NAMALWA (cell line): ENCODE measurements around the gene PEX6.

Experiments
- DNase-seq: peaks from one replicate; pipeline ENCODE4 v3.0.0-alpha.2; 2015; ENCODE audit warnings: low spot score

PEX6 gene, protein sequence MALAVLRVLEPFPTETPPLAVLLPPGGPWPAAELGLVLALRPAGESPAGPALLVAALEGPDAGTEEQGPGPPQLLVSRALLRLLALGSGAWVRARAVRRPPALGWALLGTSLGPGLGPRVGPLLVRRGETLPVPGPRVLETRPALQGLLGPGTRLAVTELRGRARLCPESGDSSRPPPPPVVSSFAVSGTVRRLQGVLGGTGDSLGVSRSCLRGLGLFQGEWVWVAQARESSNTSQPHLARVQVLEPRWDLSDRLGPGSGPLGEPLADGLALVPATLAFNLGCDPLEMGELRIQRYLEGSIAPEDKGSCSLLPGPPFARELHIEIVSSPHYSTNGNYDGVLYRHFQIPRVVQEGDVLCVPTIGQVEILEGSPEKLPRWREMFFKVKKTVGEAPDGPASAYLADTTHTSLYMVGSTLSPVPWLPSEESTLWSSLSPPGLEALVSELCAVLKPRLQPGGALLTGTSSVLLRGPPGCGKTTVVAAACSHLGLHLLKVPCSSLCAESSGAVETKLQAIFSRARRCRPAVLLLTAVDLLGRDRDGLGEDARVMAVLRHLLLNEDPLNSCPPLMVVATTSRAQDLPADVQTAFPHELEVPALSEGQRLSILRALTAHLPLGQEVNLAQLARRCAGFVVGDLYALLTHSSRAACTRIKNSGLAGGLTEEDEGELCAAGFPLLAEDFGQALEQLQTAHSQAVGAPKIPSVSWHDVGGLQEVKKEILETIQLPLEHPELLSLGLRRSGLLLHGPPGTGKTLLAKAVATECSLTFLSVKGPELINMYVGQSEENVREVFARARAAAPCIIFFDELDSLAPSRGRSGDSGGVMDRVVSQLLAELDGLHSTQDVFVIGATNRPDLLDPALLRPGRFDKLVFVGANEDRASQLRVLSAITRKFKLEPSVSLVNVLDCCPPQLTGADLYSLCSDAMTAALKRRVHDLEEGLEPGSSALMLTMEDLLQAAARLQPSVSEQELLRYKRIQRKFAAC

GRCh38 chr6:42978839-42979522 lies at the start of gene PEX6:
Gene PEX6 (minus strand): TSS chr6:42979181. CDS start chr6:42979150, 31 bp downstream.
- DNase-seq = peak; percentile 97

GRCh38 chr6:43026365-43026764 lies 47.4 kb upstream of the PEX6 start:
- DNase-seq = no peak

- DNase-seq = no peak
Observed at GRCh38 chr6:43024436-43024835, 45.5 kb upstream of the PEX6 start.

GRCh38 chr6:43021270-43022047 lies 42.5 kb upstream of the PEX6 start, which contains the start of gene RRP36:
Gene RRP36 (plus strand): TSS chr6:43021623. CDS start chr6:43021655, 32 bp downstream.
- DNase-seq = peak; percentile 68

DNA sequence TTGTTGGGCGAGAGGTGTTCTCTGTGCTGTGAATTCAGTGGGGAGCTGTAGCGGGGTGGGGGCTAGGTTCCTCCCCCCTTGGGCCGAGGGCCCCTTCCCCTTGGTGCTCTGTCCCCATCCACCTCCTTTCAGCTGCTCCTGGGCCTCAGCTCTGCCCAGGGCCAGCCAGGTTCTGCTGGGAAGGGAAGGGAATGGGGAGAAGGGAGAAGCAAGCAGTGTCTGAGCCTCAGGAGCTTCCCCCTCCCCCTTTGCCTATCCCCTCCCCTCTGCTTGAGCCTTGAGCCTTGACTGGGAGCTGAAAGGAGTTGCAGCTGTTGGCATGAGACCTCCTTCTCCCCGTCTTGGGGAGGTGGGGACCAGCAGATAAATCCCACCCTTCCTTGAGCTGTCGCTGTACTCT lies 41.9 kb upstream of the PEX6 start:
- DNase-seq = no peak

- DNase-seq = no peak
Observed at GRCh38 chr6:43020052-43020705, 41.2 kb upstream of the PEX6 start.

DNA sequence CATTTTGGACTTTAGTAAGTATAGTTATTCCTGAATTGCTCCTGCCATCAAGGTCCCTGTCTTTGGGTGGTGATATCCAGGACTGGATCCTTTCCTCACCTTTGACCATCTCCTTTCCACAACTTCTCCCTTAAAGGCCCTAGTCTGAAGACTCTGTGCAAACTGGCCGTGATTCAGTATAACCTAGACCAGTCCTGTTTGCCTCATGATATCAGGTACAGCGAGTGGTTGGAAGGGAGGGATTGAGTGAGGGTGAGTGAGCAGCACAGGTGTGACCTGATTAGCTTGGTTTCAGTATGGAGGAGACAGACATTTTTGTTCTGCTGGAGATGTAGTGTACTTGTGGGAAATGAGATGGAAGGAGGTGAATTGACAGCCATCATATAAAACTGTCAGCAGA lies 40.2 kb upstream of the PEX6 start:
- DNase-seq = no peak

GRCh38 chr6:43016943-43017334 lies 38.0 kb upstream of the PEX6 start:
- no peak for DNase-seq

DNA sequence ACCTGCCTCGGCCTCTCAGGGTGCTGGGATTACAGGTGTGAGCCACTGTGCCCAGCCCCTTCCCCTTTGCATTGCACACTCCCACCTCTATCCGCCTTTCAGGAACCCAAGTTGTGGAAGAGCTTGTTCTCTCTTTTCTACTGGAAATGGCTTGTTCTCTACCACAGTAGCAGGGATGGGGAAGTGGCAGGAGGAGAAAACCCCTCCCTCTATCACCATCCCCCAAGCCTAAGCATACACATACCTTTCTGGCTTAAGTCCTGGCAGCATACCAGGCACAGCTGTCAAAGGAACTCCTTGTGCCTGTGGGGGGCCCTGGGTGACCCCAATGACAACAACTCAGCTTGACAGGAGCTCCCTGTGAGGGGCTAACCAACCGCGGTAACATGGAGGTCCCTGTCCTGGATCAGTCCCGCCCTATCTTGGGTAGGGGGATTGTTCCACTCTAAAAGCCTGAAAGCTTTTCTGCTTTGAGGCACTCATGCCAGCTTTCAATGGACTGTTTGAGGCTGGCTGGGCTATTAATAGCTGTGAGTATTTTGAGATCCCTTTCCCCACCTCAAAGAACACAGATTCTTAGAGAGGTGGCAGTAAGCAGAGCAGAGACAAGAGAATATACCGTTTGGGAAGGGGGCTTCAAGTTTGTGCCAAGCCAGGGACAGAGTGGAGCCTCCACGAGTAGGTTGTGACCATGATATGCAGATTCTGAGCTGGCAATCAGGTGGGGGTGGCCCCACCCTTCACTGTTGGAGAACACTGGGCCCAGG lies 37.4 kb upstream of the PEX6 start:
- no peak for DNase-seq

GRCh38 chr6:43014434-43014909 lies 35.5 kb upstream of the PEX6 start:
- peak; percentile 20 for DNase-seq

GRCh38 chr6:43013843-43014433 lies 35.0 kb upstream of the PEX6 start, which contains the start of the genes KLHDC3 and MEA1:
Gene KLHDC3 (plus strand): TSS chr6:43014249. CDS start chr6:43017193, 2,944 bp downstream.
Gene MEA1 (minus strand): TSS chr6:43013946. CDS start chr6:43013813, 133 bp downstream.
- DNase-seq = peak; percentile 100

DNA sequence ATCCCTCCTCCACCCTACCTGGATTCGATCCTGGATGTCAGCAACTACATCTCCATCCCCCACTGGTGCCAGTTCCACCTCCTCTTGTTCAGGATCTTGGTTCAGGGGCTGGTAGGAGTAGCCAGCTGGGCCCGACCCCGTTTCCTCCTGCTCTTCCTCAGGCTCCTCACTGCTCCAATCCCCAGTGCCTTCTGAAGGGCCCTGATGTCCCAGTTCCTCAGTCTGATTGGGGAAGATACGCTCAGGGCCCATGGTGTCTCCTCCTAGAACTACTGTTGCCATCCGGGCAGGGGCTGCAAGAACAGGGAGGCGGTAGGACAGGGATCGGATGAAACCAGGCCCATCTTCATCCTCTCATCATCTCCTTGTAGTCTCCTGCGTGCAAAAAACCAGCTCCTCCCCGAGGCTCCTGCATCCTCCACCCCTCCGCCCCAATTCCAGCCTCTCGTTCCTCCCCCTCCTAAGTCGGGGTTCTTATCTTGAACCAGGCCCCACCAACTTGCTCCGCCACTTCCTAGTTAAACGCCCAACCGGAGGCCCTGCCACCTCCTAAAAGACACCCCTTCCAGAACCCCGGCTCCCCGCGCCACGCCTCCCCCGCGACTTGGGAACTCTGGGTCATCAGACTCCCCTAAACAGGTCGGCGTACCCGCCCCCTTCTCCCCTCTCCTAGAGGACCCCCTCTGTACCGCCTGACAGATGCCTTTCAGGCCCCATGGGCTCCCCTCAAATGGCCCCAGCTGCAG lies 34.3 kb upstream of the PEX6 start:
- peak; percentile 22 for DNase-seq

DNA sequence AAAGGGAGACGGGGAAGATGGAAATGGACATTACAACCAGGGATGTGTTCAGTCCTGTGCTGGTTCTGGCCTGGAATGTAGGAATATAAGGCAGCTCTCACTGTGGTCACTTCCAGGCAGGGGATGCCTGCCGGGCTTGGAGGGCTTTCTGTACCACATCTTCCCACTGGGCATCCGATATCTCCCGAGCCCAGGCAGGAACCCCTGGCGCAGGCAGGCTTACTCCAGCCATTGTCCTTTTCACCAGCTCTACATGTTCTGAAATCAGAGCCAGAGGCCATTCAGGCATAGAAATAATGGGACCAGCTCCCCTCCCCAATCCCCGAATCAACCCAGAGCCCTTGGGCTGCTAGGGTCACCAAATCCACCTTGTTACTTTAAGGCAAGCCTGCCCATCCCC lies 33.4 kb upstream of the PEX6 start:
- no peak for DNase-seq

- DNase-seq = no peak
Observed at GRCh38 chr6:43011207-43011606, 32.2 kb upstream of the PEX6 start.

- peak; percentile 80 for DNase-seq
Observed at GRCh38 chr6:43009124-43009523, 30.1 kb upstream of the PEX6 start.

- no peak for DNase-seq
Observed at GRCh38 chr6:43007126-43007525, 28.1 kb upstream of the PEX6 start.

GRCh38 chr6:43006251-43006650 lies 27.3 kb upstream of the PEX6 start:
- DNase-seq = no peak

- no peak for DNase-seq
Observed at GRCh38 chr6:43005844-43006243, 26.9 kb upstream of the PEX6 start.

DNA sequence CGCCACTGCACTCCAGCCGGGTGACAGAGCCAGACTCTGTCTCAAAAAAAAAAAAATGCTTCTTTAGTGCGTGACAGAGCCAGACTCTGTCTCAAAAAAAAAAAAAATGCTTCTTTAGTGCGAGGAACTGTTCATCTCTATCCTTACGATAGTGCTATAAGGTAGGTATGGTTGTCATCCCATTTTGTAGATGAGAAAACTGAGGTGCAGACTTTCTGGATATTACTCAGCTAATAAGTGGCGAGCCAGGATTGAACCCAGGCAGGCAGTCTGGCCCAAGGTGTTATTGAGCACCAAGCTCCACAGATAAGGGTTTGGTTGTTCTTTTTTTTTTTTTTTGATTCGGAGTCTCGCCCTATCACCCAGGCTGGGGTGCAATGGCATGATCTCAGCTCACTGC lies 22.9 kb upstream of the PEX6 start:
- no peak for DNase-seq
